Activated CD4-positive, CD25-positive, alpha-beta regulatory T cell (primary cell): ENCODE results near the gene MIP.
"Not testable (repeated sequence)": the region's sequence is repeated elsewhere in the genome, so short reads cannot be mapped to it uniquely, and the experiment has no call there.

Experiments
- DNase-seq, 4 experiments: peaks; one replicate each; lab custom pipeline; 2025; lab: John Stamatoyannopoulos, UW

The MIP gene

GRCh38 chr12:56410768-56411167, 43.7 kb downstream of the MIP start:
- DNase-seq: no peak

DNA sequence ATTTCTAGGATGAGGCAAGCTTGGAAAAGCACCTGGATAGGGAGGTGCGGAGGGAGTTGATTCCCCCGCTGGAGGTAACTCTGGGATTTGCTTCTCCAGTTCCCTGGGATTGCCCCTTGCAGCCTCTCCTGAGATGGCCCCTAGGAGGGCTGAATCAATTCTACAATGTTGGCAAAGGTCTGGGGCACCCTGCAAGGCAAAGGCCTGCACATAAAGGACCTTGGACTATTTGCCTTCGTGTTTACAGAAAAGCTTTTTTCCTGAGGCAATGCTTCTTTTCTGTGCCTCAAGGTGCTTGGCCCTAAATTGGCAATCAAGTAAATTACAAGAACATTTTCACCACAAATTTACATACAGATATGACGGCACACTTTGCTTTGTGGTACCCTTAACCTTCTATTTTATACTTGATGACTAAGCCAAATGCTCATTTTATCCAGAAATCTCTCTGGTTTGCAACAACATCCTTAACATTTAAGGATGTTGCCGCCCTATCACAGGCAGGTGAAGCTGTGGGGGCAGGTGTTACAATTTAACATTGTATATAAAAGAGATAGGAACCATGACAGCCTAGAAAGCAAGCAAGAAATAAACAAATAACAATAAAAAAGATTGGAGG, 45.5 kb downstream of the MIP start:
- DNase-seq: no peak

- not testable (repeated sequence) for DNase-seq
These were observed 50.2 kb downstream of the MIP start for GRCh38 chr12:56404227-56404626.

DNA sequence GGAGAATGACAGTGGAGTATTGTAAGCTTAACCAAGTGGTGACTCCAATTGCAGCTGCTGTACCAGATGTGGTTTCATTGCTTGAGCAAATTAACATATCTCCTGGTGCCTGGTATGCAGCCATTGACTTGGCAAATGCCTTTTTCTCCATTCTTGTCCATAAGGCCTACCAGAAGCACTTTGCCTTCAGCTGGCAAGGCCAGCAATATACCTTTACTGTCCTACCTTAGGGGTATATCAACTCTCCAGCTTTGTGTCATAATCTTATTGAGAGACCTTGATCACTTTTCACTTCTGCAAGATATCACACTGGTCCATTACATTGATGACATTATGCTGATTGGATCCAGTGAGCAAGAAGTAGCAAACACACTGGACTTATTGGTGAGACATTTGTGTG, 52.8 kb downstream of the MIP start:
- DNase-seq: not testable (repeated sequence)

GRCh38 chr12:56401125-56401524, 53.3 kb downstream of the MIP start:
- not testable (repeated sequence) for DNase-seq
